NCI-H1417 (cell line): Measurements from ENCODE around the gene MN1.
A peak's percentile ranks its signal among the peaks of the same experiment; 100 is the strongest.

Source experiments
- DNase-seq, 3 experiments: peaks; one replicate each; lab custom pipeline; 2025; lab: John Stamatoyannopoulos, UW

The MN1 gene

GRCh38 chr22:27800250-27801201, 1.0 kb downstream of the MN1 start:
- peak in 2 of 3 experiments; percentile 13 to 18 for DNase-seq

- peak in 1 of 3 experiments; percentile 7 for DNase-seq
Measured at GRCh38 chr22:27799827-27800249, 1.7 kb downstream of the MN1 start.

- DNase-seq = no peak
Measured at GRCh38 chr22:27799015-27799826, 2.3 kb downstream of the MN1 start.

GRCh38 chr22:27798511-27799014, 3.0 kb downstream of the MN1 start:
- no peak for DNase-seq

- no peak for DNase-seq
Measured at GRCh38 chr22:27797520-27798391, 3.8 kb downstream of the MN1 start.

- DNase-seq = no peak
Measured at GRCh38 chr22:27796829-27797519, 4.6 kb downstream of the MN1 start.

- DNase-seq = no peak
Measured at GRCh38 chr22:27795696-27796517, 5.6 kb downstream of the MN1 start.

GRCh38 chr22:27795053-27795452, 6.5 kb downstream of the MN1 start:
- DNase-seq = no peak

- DNase-seq = no peak
Measured at GRCh38 chr22:27794226-27794625, 7.3 kb downstream of the MN1 start.

- DNase-seq = no peak
Measured at GRCh38 chr22:27793576-27793975, 8.0 kb downstream of the MN1 start.

- DNase-seq = no peak
Measured at GRCh38 chr22:27792452-27793161, 8.9 kb downstream of the MN1 start.

GRCh38 chr22:27791859-27792241, 9.7 kb downstream of the MN1 start:
- DNase-seq = no peak

GRCh38 chr22:27791159-27791858, 10.2 kb downstream of the MN1 start:
- DNase-seq = no peak

GRCh38 chr22:27790376-27791158, 11.0 kb downstream of the MN1 start:
- no peak for DNase-seq

- DNase-seq = no peak
Measured at GRCh38 chr22:27788500-27789288, 12.9 kb downstream of the MN1 start.

GRCh38 chr22:27786965-27787364, 14.6 kb downstream of the MN1 start:
- DNase-seq = no peak

- DNase-seq = no peak
Measured at GRCh38 chr22:27786291-27786932, 15.1 kb downstream of the MN1 start.
